ENCODE measurements around the gene SLC14A1.

The SLC14A1 gene

DNA sequence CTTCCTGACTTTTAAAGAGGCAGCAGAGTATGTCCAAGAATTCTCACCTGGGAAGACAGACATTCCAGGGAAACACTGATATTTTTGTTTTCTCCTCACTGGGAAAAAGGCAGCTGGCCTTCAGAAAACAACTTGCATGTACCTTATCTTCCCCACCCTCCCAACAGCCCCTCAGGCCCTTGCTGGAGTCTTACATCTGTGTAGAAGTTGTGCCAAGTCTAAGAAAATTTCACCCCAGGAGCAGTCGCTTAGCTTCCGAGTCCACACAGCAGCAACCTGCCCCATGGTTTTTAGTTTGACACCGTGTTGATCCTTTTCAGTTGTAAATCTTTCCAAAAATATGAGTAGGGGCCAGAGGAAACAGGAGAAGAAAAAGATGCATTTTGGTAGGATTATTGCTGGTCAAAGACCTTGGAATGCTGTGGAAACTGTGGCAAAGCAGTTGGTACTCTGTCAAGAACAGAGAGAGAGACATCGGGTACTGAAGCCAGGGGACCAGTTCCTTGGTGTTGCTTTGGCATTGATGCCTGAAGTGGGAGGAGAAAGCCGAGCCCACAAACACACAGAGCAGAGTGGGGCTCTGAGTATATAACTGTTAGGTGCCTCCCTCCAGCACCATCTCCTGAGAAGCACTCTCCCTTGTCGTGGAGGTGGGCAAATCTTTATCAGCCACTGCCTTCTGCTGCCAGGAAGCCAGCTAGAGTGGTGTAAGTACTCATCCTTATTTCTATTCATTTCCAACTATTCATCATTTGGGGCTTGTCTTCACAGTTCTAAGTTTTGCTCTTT is at the start of gene SLC14A1:
SLC14A1 (plus strand) TSS at position 615 of the 789 bp plus-strand sequence. CDS start 6,140 bp downstream, outside the sequence.
- H3K9me3 ChIP-seq (ENCODE audit: severe bottlenecking), result no peaks in the 10 kb centered on the region
- H3K4me3 ChIP-seq (ENCODE audit: low read depth, low read length), result no peak within 1 kb of the TSS
- H3K36me3 ChIP-seq, result no peaks in the 10 kb centered on the region
- H3K27me3 ChIP-seq (ENCODE audit: insufficient read depth, low read depth, severe bottlenecking), result peaks cover 91% of the 10 kb centered on the region
- DNase-seq, result no peak
- TF ChIP-seq, protein P1, sequence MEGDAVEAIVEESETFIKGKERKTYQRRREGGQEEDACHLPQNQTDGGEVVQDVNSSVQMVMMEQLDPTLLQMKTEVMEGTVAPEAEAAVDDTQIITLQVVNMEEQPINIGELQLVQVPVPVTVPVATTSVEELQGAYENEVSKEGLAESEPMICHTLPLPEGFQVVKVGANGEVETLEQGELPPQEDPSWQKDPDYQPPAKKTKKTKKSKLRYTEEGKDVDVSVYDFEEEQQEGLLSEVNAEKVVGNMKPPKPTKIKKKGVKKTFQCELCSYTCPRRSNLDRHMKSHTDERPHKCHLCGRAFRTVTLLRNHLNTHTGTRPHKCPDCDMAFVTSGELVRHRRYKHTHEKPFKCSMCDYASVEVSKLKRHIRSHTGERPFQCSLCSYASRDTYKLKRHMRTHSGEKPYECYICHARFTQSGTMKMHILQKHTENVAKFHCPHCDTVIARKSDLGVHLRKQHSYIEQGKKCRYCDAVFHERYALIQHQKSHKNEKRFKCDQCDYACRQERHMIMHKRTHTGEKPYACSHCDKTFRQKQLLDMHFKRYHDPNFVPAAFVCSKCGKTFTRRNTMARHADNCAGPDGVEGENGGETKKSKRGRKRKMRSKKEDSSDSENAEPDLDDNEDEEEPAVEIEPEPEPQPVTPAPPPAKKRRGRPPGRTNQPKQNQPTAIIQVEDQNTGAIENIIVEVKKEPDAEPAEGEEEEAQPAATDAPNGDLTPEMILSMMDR (IDR thresholded peaks at IDR 0.05; ENCODE audit: low read depth, low read length), result no peak
- no peak within 1 kb of the TSS for H3K27ac ChIP-seq

DNA sequence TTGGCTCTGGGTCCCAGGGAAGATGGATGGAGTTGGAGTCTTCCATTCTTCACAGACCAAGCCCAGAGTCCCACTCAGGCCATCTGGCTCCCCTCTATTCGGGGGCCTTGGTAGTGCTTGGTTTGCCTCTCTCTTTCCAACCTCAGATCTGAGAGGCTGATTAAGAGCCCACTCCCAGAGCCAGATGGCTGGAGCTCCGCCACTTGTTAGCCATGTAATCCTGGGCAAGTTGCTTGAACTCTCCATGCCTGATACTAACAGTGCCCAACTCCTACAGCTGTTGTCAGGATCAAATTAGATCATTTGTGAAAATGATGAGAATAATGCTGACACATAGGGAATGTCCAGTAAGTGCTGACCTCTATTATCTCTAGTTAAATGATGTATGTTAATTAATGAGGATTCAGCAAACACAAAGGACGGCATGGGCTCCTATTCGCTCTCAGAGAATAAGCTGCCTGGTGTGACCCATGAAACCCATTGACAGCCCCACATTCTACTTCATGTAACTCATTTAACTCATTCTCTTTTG is 46.6 kb upstream of the SLC14A1 start:
- no peak overlapping the region for H3K4me3 ChIP-seq (ENCODE audit: low read depth, low read length)

DNA sequence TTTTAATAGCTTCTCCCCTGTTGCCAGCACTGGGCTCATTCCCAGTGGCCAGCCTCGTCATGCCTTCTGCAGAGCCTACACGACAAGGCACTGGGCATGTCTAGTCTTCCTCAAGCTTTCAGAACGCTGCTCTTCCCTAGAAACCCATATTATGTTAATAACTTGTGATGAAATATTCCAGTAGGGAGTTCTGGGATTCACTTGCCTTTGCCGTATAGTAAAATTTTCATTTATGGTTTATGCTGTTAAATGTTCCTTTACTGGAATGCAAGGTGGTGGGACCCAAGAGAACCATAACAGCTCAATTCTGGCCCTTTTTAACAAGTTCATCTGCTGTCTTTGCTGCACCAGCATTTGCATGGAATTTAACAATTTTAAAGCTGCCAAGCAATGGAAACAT is 45.5 kb upstream of the SLC14A1 start:
- H3K27ac ChIP-seq, result no peak overlapping the region
- DNase-seq, result no peak
- no peaks in the 10 kb centered on the region for H3K36me3 ChIP-seq
- no peak overlapping the region for H3K4me3 ChIP-seq (ENCODE audit: low read depth, low read length)
- TF ChIP-seq, protein P1 (IDR thresholded peaks at IDR 0.05; ENCODE audit: low read depth, low read length), result no peak
- H3K27me3 ChIP-seq (ENCODE audit: insufficient read depth, low read depth, severe bottlenecking), result peaks cover 30% of the 10 kb centered on the region
- no peaks in the 10 kb centered on the region for H3K9me3 ChIP-seq (ENCODE audit: severe bottlenecking)

More for the DNA sequence above, 46.6 kb upstream of the SLC14A1 start:
- Histone ChIP-seq H3K27ac (no peak overlapping the region), H3K27me3 (ENCODE audit: insufficient read depth, low read depth, severe bottlenecking) (peaks cover 32% of the 10 kb centered on the region), H3K9me3 (ENCODE audit: severe bottlenecking) (no peaks in the 10 kb centered on the region), H3K36me3 (no peaks in the 10 kb centered on the region)
- TF ChIP-seq, protein P1 (IDR thresholded peaks at IDR 0.05; ENCODE audit: low read depth, low read length), result no peak
- DNase-seq, result peak; percentile 58

DNA sequence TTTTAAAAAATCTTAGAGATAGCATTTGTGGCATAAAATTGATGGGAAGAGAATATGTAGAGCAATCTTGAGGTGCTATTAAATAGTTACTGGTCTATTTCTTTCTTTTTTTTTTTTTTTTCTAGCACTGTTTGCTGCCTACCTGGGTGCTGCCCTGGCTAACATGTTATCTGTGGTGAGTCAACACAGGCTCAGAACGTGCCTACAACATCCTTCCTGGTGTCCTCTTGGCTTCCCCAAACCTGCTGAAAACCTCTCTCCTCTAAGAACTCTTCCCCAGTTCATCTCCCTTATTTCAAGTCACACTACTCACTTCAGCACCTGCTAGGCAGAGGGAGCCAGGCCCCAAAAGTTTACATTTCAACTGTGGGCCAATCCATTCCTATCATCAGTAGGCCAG is 45.1 kb upstream of the SLC14A1 start:
- no peak for DNase-seq
- H3K9me3 ChIP-seq (ENCODE audit: severe bottlenecking), result no peaks in the 10 kb centered on the region
- no peak overlapping the region for H3K27ac ChIP-seq
- TF ChIP-seq, protein P1 (IDR thresholded peaks at IDR 0.05; ENCODE audit: low read depth, low read length), result no peak
- H3K36me3 ChIP-seq, result no peaks in the 10 kb centered on the region
- H3K4me3 ChIP-seq (ENCODE audit: low read depth, low read length), result no peak overlapping the region
- H3K27me3 ChIP-seq (ENCODE audit: insufficient read depth, low read depth, severe bottlenecking), result peaks cover 31% of the 10 kb centered on the region

DNA sequence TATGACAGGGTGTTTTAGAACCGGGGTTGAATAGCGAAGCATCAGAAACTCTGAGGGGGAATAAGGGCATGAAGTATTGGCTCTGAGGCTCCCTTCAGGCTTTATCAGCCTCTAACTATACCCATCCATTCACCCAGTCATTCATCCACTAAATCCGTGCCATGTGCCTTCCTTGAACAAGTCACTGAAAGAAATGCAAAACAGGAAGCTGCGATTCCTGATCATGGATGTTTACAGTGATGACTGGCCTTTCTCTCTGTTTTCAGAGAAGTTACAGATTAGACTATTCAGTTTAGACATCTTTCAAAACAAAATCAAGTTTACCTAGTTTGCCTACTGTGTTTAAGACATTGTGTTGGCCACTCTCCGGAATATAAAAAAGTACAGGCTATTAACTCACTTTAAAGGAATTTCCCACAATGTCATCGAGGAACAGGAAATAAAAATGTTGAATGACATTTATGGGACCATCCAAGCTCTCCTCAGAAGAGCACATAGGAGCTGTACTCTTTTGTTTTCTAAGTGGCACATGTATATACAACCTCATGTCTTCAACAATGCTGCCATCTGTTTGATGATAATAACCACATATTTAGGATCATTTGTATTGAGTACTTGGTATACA is 43.8 kb upstream of the SLC14A1 start:
- H3K9me3 ChIP-seq (ENCODE audit: severe bottlenecking), result no peaks in the 10 kb centered on the region
- no peak overlapping the region for H3K4me3 ChIP-seq (ENCODE audit: low read depth, low read length)
- H3K27me3 ChIP-seq (ENCODE audit: insufficient read depth, low read depth, severe bottlenecking), result peaks cover 35% of the 10 kb centered on the region
- DNase-seq, result no peak
- H3K36me3 ChIP-seq, result no peaks in the 10 kb centered on the region
- no peak overlapping the region for H3K27ac ChIP-seq
- TF ChIP-seq, protein P1 (IDR thresholded peaks at IDR 0.05; ENCODE audit: low read depth, low read length), result no peak

All from WERI-Rb-1 (cell line).